WI38 (cell line): ENCODE results near the gene RCAN3.

Experiments used
- H3K4me3 ChIP-seq: 2 replicates; pipeline ENCODE4 v1.5.1; 2011; ENCODE audit warnings: low read depth, mild to moderate bottlenecking, control low read depth, low read length
- CTCF ChIP-seq: IDR thresholded peaks from 2 replicates; pipeline ENCODE4 v1.5.1; 2012; ENCODE audit warnings: low read depth, mild to moderate bottlenecking, control low read depth, low read length

Gene RCAN3

DNA sequence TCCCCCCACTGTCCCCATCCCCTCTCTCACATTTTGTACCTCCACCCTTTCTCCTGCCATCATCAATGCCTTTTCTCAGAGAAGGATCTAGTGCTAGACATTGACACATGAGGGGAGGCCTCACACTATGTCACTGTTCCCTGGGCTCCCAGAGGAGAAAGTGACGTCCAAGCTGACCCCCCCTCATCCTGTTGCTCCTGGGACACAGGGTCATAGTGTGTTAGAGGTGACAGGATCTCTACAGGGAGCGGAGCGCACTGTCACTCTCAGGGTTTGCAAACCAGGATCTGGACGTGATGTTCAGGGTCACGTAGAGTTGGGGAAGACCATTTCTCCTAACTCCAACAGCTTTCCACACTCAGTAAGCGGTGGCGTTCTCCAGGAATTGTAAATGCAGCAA is 55.8 kb downstream of the RCAN3 start:
- H3K4me3 ChIP-seq: no peak overlapping the region
- no peak for TF ChIP-seq CTCF

- H3K4me3 ChIP-seq: no peak overlapping the region
- no peak for TF ChIP-seq CTCF
Observed at GRCh38 chr1:24558902-24559791, 56.5 kb downstream of the RCAN3 start.

- TF ChIP-seq CTCF: no peak
- no peak overlapping the region for H3K4me3 ChIP-seq
Observed at GRCh38 chr1:24560361-24560760, 57.7 kb downstream of the RCAN3 start.

DNA sequence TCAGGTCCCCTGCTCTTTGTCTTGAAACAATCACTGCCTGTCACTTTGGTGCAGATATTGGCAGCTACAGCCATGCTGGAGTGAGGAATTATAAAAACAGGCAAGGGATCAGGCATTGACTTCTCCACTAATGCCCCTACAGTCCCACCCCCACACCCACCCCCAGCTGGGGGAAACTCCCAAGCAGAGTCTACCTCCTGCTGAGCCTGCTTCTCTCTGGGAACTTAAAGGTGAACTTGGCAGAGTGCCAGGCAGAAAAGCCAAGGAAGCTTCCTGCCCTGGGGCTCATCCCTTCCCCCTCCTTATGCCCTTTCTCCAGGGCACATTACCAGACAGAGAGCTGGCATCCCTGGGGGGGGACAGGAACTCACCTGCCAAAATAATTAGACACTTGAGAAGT is 60.0 kb downstream of the RCAN3 start:
- no peak for TF ChIP-seq CTCF
- H3K4me3 ChIP-seq: no peak overlapping the region

- H3K4me3 ChIP-seq: no peak overlapping the region
- no peak for TF ChIP-seq CTCF
Observed at GRCh38 chr1:24564695-24565094, 62.1 kb downstream of the RCAN3 start.

DNA sequence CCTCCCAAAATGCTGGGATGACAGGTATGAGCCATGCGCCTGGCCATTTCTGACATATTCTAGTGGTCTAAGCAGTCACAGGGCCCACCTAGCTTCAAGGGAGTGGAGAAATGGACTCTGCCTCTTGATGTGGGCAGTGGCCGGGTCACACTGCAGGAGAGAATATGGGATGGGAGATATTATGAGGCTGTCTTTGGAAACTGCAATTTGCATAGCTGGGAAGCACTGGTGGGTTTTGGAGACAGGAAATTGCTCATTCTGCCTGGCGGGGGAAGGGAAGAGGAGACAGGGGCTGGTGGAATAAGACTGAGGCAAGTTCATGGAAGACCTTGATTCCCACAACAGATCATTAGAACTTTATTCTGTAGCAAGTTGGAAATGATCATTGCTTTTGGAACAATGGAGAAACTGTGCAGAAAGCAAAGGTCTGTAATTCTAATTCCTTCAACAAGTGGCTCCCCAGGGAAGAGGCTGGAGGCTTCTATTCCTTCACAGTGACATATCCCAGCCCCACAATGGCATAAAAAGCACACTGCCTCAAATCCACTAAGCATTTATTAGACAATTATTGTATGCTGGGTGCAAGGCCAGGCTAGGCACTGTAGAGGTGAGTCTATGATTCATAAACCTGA is 63.7 kb downstream of the RCAN3 start:
- no peak overlapping the region for H3K4me3 ChIP-seq
- TF ChIP-seq CTCF: no peak

- TF ChIP-seq CTCF: no peak
Observed at GRCh38 chr1:24567792-24568388, 65.3 kb downstream of the RCAN3 start.

More at GRCh38 chr1:24567792-24568388, 65.3 kb downstream of the RCAN3 start:
- H3K4me3 ChIP-seq: no peak overlapping the region
